ES-I3 (cell line): ENCODE measurements around the gene TMEM245.

Experiments used
- H3K36me3 ChIP-seq: 2 replicates; pipeline ENCODE4 v1.6.1; 2013; ENCODE audit warnings: mild to moderate bottlenecking, low read length, control low read depth, moderate library complexity; ENCODE audit not compliant: insufficient read depth
- H3K4me1 ChIP-seq: 2 replicates; pipeline ENCODE4 v1.6.1; 2013; ENCODE audit warnings: mild to moderate bottlenecking, control low read depth, low read length; ENCODE audit not compliant: insufficient read depth
- H3K9ac ChIP-seq: 2 replicates; pipeline ENCODE4 v1.6.1; 2013; ENCODE audit warnings: low read depth, mild to moderate bottlenecking, low read length, moderate library complexity
- H3K9me3 ChIP-seq: 2 replicates; pipeline ENCODE4 v1.6.1; 2013; ENCODE audit warnings: mild to moderate bottlenecking, low read length, moderate library complexity; ENCODE audit not compliant: control insufficient read depth, insufficient read depth

Gene TMEM245

DNA sequence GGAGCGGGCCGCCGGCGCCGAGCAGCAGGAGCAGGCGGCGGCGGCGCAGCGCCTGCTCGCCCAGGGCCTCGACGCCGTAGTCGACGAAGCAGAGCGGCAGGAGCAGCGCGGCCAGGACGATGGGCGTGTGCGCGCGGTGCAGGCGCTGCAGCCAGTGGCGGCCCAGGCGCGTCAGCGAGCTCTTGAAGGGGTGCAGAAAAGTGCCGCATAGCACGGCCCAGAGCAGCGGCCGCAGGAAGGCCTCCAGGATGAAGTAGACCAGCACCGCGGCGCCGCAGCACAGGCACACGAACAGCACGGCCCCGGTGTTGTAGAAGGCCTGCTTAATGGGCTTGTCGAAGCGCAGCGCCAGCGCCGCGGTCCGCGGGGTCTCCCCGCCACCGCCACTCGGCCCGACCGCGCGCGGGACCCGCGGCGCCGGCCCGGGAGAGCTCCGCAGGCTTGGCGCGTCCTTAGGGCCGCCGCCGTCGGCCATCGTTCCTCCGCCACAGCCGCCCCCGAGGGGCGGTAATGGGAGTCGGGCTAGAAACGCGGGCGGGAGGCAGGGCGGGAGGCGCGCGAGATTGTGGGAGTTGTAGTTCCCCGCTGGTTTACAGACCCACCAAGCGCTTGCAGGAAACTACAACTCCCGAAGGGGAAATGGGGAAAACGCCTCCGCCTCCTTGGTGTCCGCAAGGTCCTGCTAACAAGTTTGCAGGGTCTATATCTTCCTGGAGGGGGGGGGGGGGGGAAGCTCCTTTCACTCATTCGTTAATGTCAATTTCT, at the start of gene TMEM245:
Gene TMEM245 (minus strand): TSS at position 509 of the 765 bp plus-strand sequence. CDS start 34 bp downstream, at position 475.
- Histone ChIP-seq H3K36me3 (no peaks in the 10 kb centered on the region), H3K9me3 (no peaks in the 10 kb centered on the region), H3K4me1 (peaks cover 20% of the 10 kb centered on the region), H3K9ac (peak within 1 kb of the TSS; percentile 89)

DNA sequence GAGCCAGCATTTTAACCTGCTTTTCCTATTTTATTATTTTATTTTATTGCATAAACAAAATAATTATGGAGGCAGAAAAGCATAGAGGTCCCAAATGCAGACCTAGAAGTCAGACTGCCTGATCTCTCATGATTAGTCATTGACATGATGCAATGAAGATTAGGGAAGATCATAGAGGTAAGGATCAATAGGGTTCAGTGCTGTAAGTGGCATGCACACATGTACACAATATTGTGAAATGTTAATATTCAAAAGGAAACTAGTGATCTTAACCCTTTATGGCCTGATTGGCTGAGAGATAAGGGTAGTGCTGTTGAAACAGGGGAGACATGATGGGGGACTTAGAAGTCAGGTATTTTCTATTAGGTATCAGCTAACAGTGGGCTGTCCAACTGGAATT, 48.4 kb upstream of the TMEM245 start:
- peaks cover 6% of the 10 kb centered on the region for H3K9me3 ChIP-seq
- no peaks in the 10 kb centered on the region for H3K36me3 ChIP-seq
- no peaks in the 10 kb centered on the region; the same call in 1 of the 2 replicates for H3K4me1 ChIP-seq
- H3K9ac ChIP-seq = no peak overlapping the region

DNA sequence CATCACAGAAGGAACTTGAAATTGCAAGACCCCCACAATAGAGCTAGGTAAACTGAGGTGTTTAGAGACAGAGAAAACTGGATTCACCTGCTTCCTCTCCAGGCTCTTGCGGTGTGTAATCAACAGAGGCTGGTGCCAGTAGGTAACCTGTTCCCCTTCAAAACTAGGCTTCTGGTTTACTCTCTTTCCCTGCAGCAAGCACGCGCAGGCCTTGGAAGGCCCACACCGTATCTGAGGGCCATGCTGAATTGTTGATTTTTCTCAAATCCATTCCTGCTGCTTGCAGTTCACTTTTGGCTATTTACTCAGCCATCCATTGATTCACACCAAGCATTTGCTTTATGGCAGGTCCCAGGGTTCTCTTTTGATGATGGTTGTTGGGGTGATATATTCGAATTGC, 48.0 kb upstream of the TMEM245 start:
- Histone ChIP-seq H3K36me3 (no peaks in the 10 kb centered on the region), H3K4me1 (no peaks in the 10 kb centered on the region; the same call in 1 of the 2 replicates), H3K9ac (peak overlapping the region; percentile 54; the same call in 1 of the 2 replicates), H3K9me3 (peaks cover 6% of the 10 kb centered on the region)

GRCh38 chr9:109166771-109167601, 47.2 kb upstream of the TMEM245 start, which contains the start of gene FRRS1L:
Gene FRRS1L (minus strand): TSS chr9:109167249. CDS start chr9:109167138, 111 bp downstream.
- H3K36me3 ChIP-seq = no peaks in the 10 kb centered on the region
- peaks cover 6% of the 10 kb centered on the region for H3K9me3 ChIP-seq
- H3K4me1 ChIP-seq = no peaks in the 10 kb centered on the region; the same call in 1 of the 2 replicates
- H3K9ac ChIP-seq = peak within 1 kb of the TSS; percentile 54

DNA sequence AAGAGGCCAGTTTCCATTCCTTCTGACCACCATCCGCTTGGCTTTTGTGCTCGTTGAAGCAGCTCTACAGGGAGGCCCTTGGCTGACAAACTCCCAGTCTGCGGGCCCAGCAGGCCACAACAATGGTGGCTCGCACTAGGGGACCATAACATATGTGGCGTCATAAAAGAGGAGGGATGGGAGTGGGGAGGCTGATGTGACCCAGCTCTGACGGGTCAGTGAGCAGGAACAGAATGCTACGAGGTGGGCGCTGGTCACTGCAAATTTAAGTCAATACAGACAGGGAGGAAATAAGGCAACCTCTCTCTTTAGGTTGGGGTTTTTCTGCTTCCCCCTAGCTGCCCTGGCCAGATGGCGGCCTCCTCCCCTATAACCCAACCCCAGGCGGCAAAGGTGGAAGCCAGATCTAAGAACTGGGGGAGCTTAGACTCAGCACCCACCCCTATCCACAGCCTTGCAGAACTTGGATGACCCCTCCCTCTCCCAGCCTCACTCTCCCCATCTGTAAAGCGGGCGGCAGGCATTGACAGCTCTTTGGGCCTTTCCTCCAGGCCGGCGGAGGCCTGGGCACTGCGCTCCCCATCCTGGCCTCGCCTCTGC, 46.5 kb upstream of the TMEM245 start:
- Histone ChIP-seq H3K36me3 (no peaks in the 10 kb centered on the region), H3K4me1 (no peaks in the 10 kb centered on the region; the same call in 1 of the 2 replicates), H3K9ac (peak overlapping the region; percentile 43; the same call in 1 of the 2 replicates), H3K9me3 (peaks cover 6% of the 10 kb centered on the region)

DNA sequence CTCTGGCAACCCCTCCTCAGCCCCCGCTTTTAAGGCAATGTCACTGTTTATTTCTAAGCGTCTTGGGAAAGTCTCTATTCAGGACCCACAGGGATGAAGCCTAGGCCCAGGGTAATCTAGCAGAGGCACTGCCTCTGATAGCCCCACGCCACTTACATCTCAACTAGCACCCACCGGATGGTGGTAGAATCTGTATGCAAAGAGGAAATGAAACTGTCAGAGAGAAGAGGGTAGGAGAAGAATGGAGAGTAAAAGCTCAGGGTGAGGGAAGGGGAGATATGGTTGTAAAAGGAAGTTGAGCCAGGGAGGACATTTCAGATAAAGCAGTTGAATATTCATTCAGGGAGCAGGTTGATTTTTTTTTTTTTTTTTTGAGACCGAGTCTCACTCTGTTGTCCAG, 44.3 kb upstream of the TMEM245 start:
- H3K36me3 ChIP-seq = no peaks in the 10 kb centered on the region
- no peaks in the 10 kb centered on the region; the same call in 1 of the 2 replicates for H3K4me1 ChIP-seq
- H3K9me3 ChIP-seq = peaks cover 6% of the 10 kb centered on the region
- no peak overlapping the region for H3K9ac ChIP-seq

- Histone ChIP-seq H3K4me1 (no peaks in the 10 kb centered on the region; the same call in 1 of the 2 replicates), H3K36me3 (no peaks in the 10 kb centered on the region), H3K9ac (no peak overlapping the region), H3K9me3 (peaks cover 6% of the 10 kb centered on the region)
Measured at GRCh38 chr9:109163194-109163593, 43.4 kb upstream of the TMEM245 start.

DNA sequence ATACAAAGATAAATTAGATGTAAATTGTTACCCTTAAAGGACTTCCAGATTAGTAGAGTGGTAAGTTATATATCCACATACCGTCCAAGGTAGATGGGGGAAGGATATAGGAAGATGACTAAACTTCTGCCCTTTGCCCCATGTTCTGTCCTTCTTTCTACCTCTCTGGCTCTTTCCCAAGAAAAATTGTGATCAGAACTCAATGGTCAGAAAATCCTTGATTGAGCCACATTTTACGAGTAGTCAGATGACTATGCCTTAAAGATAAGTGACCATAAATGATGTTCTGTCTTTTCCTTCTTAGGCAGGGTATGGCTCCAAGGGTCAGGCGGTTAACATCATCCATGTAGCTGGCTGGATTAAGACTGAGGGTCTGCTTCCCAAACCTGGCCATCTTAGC, 42.9 kb upstream of the TMEM245 start:
- H3K4me1 ChIP-seq = no peaks in the 10 kb centered on the region; the same call in 1 of the 2 replicates
- H3K9me3 ChIP-seq = peaks cover 6% of the 10 kb centered on the region
- no peaks in the 10 kb centered on the region for H3K36me3 ChIP-seq
- no peak overlapping the region for H3K9ac ChIP-seq

GRCh38 chr9:109161471-109161870, 41.7 kb upstream of the TMEM245 start:
- H3K9ac ChIP-seq = no peak overlapping the region
- no peaks in the 10 kb centered on the region; the same call in 1 of the 2 replicates for H3K4me1 ChIP-seq
- peaks cover 6% of the 10 kb centered on the region for H3K9me3 ChIP-seq
- no peaks in the 10 kb centered on the region for H3K36me3 ChIP-seq

- Histone ChIP-seq H3K9me3 (no peaks in the 10 kb centered on the region), H3K4me1 (no peaks in the 10 kb centered on the region), H3K36me3 (no peaks in the 10 kb centered on the region)
Measured at GRCh38 chr9:109159583-109159982, 39.8 kb upstream of the TMEM245 start.

DNA sequence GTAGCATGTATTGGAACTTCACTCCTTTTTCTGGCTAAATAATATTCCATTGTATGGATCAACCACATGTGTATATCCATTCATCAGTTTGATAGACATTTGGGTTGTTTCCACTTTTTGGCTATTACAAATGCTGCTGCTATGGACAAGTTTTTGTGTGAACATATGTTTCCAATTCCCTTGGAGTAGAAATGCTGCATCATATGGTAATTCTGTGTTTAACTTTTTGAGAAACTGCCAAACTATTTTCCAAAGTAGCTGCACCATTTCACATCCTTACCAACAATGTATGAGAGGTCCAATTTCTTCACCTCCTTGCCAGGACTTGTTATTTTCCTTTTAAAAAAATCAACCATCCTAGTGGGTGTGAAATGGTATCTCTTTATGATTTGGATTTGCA, 38.9 kb upstream of the TMEM245 start:
- no peak overlapping the region for H3K9ac ChIP-seq
- no peaks in the 10 kb centered on the region for H3K4me1 ChIP-seq
- no peaks in the 10 kb centered on the region for H3K36me3 ChIP-seq
- H3K9me3 ChIP-seq = no peaks in the 10 kb centered on the region

More at GRCh38 chr9:109159583-109159982, 39.8 kb upstream of the TMEM245 start:
- no peak overlapping the region for H3K9ac ChIP-seq

DNA sequence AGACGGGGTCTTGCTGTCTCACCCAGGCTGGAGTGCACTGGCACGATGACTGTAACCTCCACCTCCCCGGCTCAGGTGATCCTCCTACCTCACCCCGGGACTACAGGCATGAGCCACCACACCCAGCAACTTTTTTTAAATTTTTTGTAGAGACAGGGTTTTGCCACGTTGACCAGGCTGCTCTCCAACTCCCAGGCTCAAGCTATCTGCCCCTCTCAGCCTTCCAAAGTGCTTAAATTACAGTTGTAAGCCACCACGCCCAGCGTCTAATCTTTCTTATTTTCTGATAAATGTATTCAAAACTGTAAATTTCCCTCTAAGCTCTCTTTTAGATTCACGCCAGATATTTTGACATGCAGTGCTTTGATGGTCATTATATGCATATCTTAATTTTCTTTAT, 37.0 kb upstream of the TMEM245 start:
- no peak overlapping the region for H3K9ac ChIP-seq
- no peaks in the 10 kb centered on the region for H3K36me3 ChIP-seq
- H3K9me3 ChIP-seq = peaks cover 10% of the 10 kb centered on the region; the same call in 1 of the 2 replicates
- H3K4me1 ChIP-seq = no peaks in the 10 kb centered on the region

DNA sequence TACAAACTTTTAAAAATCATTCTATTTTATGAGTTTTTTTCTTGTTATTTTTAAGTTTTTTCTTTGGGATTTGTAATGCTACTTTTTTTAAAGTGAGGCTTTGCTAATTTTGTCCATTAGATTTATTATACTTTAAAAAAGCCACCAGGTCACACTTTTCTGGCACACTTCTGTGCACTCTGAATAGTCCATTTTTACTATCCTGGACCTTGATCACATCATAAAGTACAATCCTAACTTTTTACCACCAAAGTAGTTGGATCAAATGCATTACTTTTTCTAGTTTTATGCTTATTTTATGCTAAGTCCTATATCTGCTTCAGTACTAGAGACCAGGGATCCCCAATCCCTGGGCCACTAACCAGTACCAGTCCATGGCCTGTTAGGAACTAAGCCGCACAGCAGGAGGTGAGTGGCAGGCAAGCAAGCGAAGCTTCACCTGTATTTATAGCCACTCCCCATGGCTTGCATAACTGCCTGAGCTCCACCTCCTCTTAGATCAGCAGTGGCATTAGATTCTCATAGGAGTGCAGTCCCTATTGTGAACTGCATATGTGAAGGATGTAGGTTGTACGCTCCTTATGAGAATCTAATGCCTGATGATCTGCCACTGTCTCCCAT, 31.3 kb upstream of the TMEM245 start:
- H3K9me3 ChIP-seq = peaks cover 10% of the 10 kb centered on the region; the same call in 1 of the 2 replicates

GRCh38 chr9:109149722-109150121, 30.0 kb upstream of the TMEM245 start:
- Histone ChIP-seq H3K9me3 (peaks cover 10% of the 10 kb centered on the region; the same call in 1 of the 2 replicates), H3K4me1 (no peaks in the 10 kb centered on the region), H3K9ac (no peak overlapping the region), H3K36me3 (no peaks in the 10 kb centered on the region)

More for the DNA sequence above, 31.3 kb upstream of the TMEM245 start:
- Histone ChIP-seq H3K4me1 (no peaks in the 10 kb centered on the region), H3K9ac (no peak overlapping the region), H3K36me3 (no peaks in the 10 kb centered on the region)
